Mucosa of rectum (tissue), 2 donors: ENCODE data around the gene BPIFA1.

Experiments used
- H3K27ac ChIP-seq, 2 donors: one replicate each; pipeline ENCODE4 v1.7.0; 2013; ENCODE audit warnings: inconsistent platforms in 2 of 2, low read depth in 2 of 2, low read length in 2 of 2
- H3K27me3 ChIP-seq, 2 donors: one replicate each; pipeline ENCODE4 v1.7.0; 2013; ENCODE audit warnings: low read length in 2 of 2; ENCODE audit not compliant: control insufficient read depth in 2 of 2, insufficient read depth in 2 of 2
- H3K36me3 ChIP-seq, 2 donors: one replicate each; pipeline ENCODE4 v1.7.0; 2013; ENCODE audit warnings: low read length in 2 of 2; ENCODE audit not compliant: control insufficient read depth in 2 of 2, insufficient read depth in 2 of 2
- H3K4me1 ChIP-seq, 2 donors: one replicate each; pipeline ENCODE4 v1.7.0; 2013; ENCODE audit warnings: low read length in 2 of 2, mild to moderate bottlenecking in 1 of 2; ENCODE audit not compliant: control insufficient read depth in 2 of 2, insufficient read depth in 2 of 2
- H3K4me3 ChIP-seq, 2 donors: one replicate each; pipeline ENCODE4 v1.7.0; 2013; ENCODE audit warnings: low read length in 2 of 2
- H3K9ac ChIP-seq, 2 donors: one replicate each; pipeline ENCODE4 v1.7.0; 2013; ENCODE audit warnings: low read length in 2 of 2, low read depth in 1 of 2, mild to moderate bottlenecking in 1 of 2
- H3K9me3 ChIP-seq, 2 donors: one replicate each; pipeline ENCODE4 v1.7.0; 2013; ENCODE audit warnings: low read length in 2 of 2; ENCODE audit not compliant: control insufficient read depth in 2 of 2
- donor health status: healthy.
- donor health status: Normal muscosa, but diverticular disease.

Gene BPIFA1

DNA sequence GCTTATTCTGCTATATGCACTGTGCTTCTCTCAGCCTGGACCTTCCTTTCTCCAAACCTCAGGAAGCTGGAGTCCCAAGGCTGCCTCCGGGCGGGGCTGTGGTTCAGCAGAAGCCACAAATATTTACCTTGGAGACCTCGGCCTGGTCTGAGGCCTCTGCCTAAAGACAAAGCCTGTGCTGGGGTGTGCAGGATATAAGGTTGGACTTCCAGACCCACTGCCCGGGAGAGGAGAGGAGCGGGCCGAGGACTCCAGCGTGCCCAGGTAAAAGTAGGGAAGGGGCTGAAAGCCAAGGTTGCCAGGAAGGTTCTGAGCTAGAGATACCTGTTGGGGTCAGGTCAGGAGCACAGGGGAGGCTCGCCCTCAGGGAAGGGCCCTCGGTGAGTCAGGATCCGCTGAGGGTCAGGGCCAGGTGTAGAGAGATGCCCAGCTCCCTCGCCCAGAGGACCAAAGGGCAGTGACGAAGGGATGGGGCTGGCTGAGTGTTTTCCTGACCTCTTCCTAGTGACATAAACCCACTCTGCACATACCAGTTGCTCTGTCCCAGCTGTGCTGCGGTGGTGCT lies 47.3 kb downstream of the BPIFA1 start, which contains the start of gene BPIFB1:
TSS of gene BPIFB1 (plus strand) at position 224 of the 565 bp plus-strand sequence. CDS start 2,860 bp downstream, outside the sequence.
- Histone ChIP-seq H3K4me1 (no peaks in the 10 kb centered on the region), H3K27ac (no peak within 1 kb of the TSS), H3K9me3 (no peaks in the 10 kb centered on the region), H3K36me3 (no peaks in the 10 kb centered on the region), H3K4me3 (no peak within 1 kb of the TSS), H3K9ac (no peak within 1 kb of the TSS), H3K27me3 (peaks cover 3 to 8% of the 10 kb centered on the region in 2 donors)

DNA sequence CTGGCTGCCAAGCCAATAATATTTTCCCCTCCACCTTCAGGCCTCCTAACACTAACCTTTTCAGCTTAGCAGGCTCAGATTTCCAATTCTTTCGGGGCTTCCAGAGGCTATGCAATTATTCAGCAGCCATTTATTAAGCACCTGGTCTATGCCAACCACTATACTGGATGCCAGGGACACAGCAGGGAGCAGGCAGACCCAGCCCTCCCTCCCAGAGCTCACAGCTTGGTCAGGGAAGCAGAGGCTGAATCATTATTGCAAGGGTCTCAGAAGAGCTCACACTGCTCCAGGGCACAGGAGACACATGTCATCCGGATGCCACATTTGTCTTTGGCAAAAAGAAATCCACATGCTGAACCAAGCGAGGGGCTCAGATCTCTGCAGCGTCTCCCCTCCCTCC lies 48.5 kb downstream of the BPIFA1 start:
- Histone ChIP-seq H3K9ac (no peak overlapping the region), H3K36me3 (no peaks in the 10 kb centered on the region), H3K27me3 (peaks cover 0 to 8% of the 10 kb centered on the region in 2 donors), H3K9me3 (no peaks in the 10 kb centered on the region), H3K27ac (no peak overlapping the region), H3K4me3 (no peak overlapping the region), H3K4me1 (no peaks in the 10 kb centered on the region)

DNA sequence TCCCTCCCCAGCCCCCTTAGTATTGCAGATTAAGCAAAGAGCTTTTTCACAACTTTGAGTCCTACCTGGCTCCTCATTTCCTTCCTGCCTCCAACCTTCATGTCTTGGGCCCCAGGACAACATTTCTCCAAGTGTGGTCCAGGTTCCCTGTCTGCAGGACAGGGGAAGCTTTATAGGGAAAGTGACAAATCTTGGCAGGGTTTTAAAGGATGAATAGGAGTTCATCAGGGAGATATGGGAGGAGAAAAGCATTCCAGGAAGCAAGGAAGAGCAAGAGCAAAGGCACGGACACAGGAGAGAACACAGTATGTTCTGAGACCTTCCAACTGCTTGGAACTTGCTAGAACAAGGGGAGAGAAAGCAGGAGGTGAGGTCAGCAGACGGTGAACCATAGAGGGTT lies 49.1 kb downstream of the BPIFA1 start:
- Histone ChIP-seq H3K4me1 (no peaks in the 10 kb centered on the region), H3K4me3 (no peak overlapping the region), H3K9ac (no peak overlapping the region), H3K9me3 (no peaks in the 10 kb centered on the region), H3K36me3 (no peaks in the 10 kb centered on the region), H3K27ac (no peak overlapping the region), H3K27me3 (peaks cover 0 to 8% of the 10 kb centered on the region in 2 donors)

DNA sequence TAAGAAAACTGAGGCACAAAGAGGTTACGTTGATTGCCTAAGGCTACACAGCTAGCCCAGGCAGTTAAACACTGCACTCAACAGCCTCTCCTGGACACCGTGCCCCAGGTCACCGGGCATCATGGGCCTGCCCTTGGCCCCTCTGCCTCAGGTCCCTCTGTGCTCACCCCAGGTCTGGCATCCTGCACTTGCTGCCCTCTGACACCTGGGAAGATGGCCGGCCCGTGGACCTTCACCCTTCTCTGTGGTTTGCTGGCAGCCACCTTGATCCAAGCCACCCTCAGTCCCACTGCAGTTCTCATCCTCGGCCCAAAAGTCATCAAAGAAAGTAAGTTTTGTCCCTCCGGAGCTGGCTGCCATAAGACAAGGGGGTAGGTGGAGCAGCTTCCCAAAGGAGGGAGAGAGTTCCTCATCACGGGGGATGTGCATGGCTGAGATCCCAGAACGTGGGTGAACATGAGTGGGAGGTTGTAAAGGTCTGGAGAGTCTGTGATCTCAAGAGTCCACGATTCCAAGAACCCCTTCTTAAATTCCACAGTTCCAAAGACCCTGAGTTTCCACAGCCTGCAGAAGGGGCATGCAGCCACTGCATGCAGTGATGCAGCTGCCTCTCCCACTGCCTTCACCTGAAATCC lies 50.2 kb downstream of the BPIFA1 start:
- Histone ChIP-seq H3K9ac (no peak overlapping the region), H3K4me1 (no peaks in the 10 kb centered on the region), H3K27me3 (peaks cover 0 to 8% of the 10 kb centered on the region in 2 donors), H3K27ac (no peak overlapping the region), H3K9me3 (no peaks in the 10 kb centered on the region), H3K36me3 (no peaks in the 10 kb centered on the region), H3K4me3 (no peak overlapping the region)

DNA sequence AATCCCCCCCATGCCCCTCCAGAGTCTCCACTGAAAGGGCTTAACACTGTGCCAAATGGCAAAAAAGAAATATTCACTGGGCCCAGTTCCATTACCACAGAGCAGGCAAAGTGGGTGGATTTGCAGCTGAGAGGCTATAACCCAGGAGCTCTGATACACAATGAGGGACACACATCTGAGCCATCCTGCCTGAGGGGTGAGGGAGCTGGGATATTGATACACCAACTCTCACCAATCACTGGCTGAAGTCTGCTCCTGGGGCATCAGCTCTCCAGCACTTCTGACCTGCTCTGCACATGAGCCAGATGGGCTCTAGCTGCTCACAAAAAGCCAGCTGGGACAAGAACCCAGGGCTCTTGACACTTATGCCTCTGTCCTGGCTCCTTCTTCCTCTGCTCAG lies 52.1 kb downstream of the BPIFA1 start:
- Histone ChIP-seq H3K36me3 (no peaks in the 10 kb centered on the region), H3K4me3 (no peak overlapping the region), H3K9ac (no peak overlapping the region), H3K27ac (no peak overlapping the region), H3K27me3 (peaks cover 0 to 10% of the 10 kb centered on the region in 2 donors), H3K4me1 (no peaks in the 10 kb centered on the region), H3K9me3 (no peaks in the 10 kb centered on the region)

DNA sequence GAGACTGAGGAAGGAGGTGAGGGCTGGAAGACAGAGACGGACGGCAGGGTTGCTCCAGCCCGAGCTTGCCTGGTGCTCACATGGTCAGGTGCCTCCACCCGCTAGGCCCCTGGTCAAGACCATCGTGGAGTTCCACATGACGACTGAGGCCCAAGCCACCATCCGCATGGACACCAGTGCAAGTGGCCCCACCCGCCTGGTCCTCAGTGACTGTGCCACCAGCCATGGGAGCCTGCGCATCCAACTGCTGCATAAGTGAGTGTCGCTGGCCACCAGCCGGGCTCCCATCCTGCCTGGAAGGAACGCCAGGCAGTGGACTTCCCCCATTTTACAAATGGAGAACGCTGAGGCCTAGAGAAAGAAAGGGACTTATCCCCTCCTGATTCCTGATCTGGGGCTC lies 55.1 kb downstream of the BPIFA1 start:
- no peak overlapping the region for H3K4me3 ChIP-seq
- peaks cover 0 to 7% of the 10 kb centered on the region in 2 donors for H3K27me3 ChIP-seq
- H3K4me1 ChIP-seq = no peaks in the 10 kb centered on the region
- H3K9ac ChIP-seq = no peak overlapping the region
- no peaks in the 10 kb centered on the region for H3K9me3 ChIP-seq
- no peaks in the 10 kb centered on the region for H3K36me3 ChIP-seq
- H3K27ac ChIP-seq = no peak overlapping the region

DNA sequence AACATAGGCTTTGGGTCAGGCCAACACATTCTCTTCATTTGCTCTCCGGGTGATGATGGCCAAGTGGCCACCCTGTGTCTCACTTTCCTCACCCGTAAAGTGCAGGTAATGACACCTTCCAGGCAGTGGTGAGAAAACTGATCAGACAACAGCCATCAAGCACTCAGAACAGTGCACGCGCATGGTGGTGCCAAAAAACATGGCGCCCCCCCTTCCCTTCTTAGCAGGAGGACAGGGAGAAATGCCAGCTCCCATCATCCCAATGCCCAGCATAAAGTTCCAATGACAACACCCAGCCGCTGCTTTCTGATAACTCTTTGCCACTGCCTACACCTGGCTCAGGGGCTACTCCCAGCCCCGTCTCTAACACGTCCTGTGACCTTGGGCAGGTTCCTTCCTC lies 55.6 kb downstream of the BPIFA1 start:
- Histone ChIP-seq H3K36me3 (no peaks in the 10 kb centered on the region), H3K4me3 (no peak overlapping the region), H3K27ac (no peak overlapping the region), H3K4me1 (no peaks in the 10 kb centered on the region), H3K9me3 (no peaks in the 10 kb centered on the region), H3K9ac (no peak overlapping the region), H3K27me3 (peaks cover 0 to 7% of the 10 kb centered on the region in 2 donors)

DNA sequence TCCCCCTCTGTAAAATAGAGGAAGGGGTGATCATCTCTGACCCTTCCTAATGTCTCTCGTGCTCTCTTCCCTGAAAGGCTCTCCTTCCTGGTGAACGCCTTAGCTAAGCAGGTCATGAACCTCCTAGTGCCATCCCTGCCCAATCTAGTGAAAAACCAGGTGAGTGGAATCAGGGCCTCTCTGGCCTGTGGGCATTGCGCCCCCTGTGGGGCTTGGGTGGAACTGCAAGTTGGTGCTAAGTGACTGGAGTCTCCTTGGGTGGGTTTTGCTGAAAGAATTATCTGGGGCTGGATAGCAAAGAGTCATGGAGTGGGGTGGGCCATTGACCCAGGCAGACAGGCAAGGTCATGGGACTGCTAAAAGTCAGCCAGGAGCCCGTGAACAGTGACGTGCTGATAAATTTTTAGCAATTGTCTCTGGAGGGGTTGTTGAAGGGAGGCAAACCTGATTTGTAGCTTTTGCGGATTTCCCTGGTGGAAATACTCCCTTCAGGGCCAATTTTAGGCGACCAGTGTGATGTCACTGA lies 56.1 kb downstream of the BPIFA1 start:
- H3K9ac ChIP-seq = no peak overlapping the region
- no peaks in the 10 kb centered on the region for H3K9me3 ChIP-seq
- H3K27me3 ChIP-seq = peaks cover 0 to 7% of the 10 kb centered on the region in 2 donors
- H3K4me1 ChIP-seq = no peaks in the 10 kb centered on the region
- no peaks in the 10 kb centered on the region for H3K36me3 ChIP-seq
- no peak overlapping the region for H3K4me3 ChIP-seq
- H3K27ac ChIP-seq = no peak overlapping the region
